Measurements from ENCODE around the gene CLCNKA.

The CLCNKA gene

DNA sequence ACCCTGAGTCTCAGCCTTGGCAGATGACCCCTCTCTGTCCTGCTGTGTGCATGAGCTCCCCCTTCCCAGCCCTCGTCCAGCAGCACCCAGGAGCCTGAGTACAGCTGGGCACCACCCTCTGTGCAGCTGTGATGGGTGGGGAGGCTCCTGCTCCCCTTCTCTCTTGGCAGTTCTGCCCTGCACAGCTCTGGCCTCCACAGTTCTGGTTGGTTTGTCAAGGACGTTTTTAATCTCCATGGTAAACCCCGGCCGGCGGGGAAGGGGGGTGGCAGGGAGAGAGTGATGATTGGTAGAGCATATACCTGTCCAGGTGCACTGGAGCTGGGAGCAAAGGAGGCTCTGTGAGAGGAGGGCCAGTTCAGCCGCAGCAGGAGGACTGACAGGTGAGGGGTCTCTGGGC lies at the start of gene CLCNKA:
Gene CLCNKA (plus strand): TSS at position 356 of the 400 bp plus-strand sequence. CDS start 584 bp downstream, outside the sequence.
- no peaks in the 10 kb centered on the region for H4K20me1 ChIP-seq (ENCODE audit: insufficient read depth, low read length)

DNA sequence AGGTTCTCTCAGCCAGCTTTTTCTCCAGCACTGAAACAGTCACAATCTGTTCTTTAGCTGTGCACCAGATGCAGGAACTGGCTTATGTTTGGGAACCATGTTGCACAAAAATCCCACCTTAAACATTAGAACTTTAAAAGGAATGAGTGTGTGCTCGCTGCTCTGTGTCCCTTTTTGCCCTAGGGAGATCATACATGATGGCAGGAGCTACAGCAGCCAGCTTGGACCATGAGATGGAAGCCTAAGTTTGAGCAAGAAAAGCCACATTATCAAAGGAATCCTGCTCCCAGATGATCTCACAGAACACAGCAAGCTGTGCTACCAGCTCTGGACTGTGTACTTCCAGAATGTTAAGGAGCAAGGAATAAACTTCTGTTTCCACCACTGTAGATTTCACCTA lies 49.4 kb upstream of the CLCNKA start:
- Histone ChIP-seq H3K9ac (ENCODE audit: low read length) (no peak overlapping the region), H4K20me1 (ENCODE audit: insufficient read depth, low read length) (no peaks in the 10 kb centered on the region), H3K4me2 (ENCODE audit: low read depth, low read length) (no peak overlapping the region), H3F3A (ENCODE audit: insufficient read depth, low read length) (0 out of 2 replicates have a peak, but pooled peaks cover 2% of the 10 kb centered on the region), H3K79me2 (ENCODE audit: low read length) (peaks cover 60% of the 10 kb centered on the region), H2AFZ (ENCODE audit: low read length) (no peak overlapping the region), H3K9me3 (replicated peaks; ENCODE audit: insufficient read depth, low read length) (no peaks in the 10 kb centered on the region), H3K9me2 (replicated peaks; ENCODE audit: insufficient read depth, low read length) (no peaks in the 10 kb centered on the region), H3K4me3 (ENCODE audit: low read length) (no peak overlapping the region), H3K4me1 (ENCODE audit: low read length) (0 out of 2 replicates have a peak, but pooled peaks cover 9% of the 10 kb centered on the region), H3K36me3 (replicated peaks; ENCODE audit: insufficient read depth, low read length) (no peaks in the 10 kb centered on the region), H3K27me3 (replicated peaks; ENCODE audit: insufficient read depth, low read length) (no peaks in the 10 kb centered on the region), H3K27ac (ENCODE audit: low read length) (no peak overlapping the region)
- no peak for TF ChIP-seq EZH2 (optimal IDR thresholded peaks at IDR 0.05; ENCODE audit: low read depth, low read length)
- no peak for TF ChIP-seq CTCF (IDR thresholded peaks at IDR 0.05; ENCODE audit: low read length)
- no peak for TF ChIP-seq EZH2phosphoT487 (IDR thresholded peaks at IDR 0.05; ENCODE audit: low read length)
- no peak for DNase-seq

More for the DNA sequence above, at the start of gene CLCNKA:
- Histone ChIP-seq H2AFZ (ENCODE audit: low read length) (no peak within 1 kb of the TSS), H3K27ac (ENCODE audit: low read length) (no peak within 1 kb of the TSS), H3K79me2 (ENCODE audit: low read length) (no peaks in the 10 kb centered on the region), H3K4me2 (ENCODE audit: low read depth, low read length) (no peak within 1 kb of the TSS), H3K4me1 (ENCODE audit: low read length) (no peaks in the 10 kb centered on the region), H3F3A (ENCODE audit: insufficient read depth, low read length) (no peaks in the 10 kb centered on the region), H3K9me2 (replicated peaks; ENCODE audit: insufficient read depth, low read length) (no peaks in the 10 kb centered on the region), H3K27me3 (replicated peaks; ENCODE audit: insufficient read depth, low read length) (peaks cover 78% of the 10 kb centered on the region), H3K36me3 (replicated peaks; ENCODE audit: insufficient read depth, low read length) (no peaks in the 10 kb centered on the region), H3K4me3 (ENCODE audit: low read length) (no peak within 1 kb of the TSS), H3K9me3 (replicated peaks; ENCODE audit: insufficient read depth, low read length) (no peaks in the 10 kb centered on the region), H3K9ac (ENCODE audit: low read length) (no peak within 1 kb of the TSS)
- TF ChIP-seq EZH2 (optimal IDR thresholded peaks at IDR 0.05; ENCODE audit: low read depth, low read length) (no peak), EZH2phosphoT487 (IDR thresholded peaks at IDR 0.05; ENCODE audit: low read length) (no peak), CTCF (IDR thresholded peaks at IDR 0.05; ENCODE audit: low read length) (no peak)
- DNase-seq: no peak

DNA sequence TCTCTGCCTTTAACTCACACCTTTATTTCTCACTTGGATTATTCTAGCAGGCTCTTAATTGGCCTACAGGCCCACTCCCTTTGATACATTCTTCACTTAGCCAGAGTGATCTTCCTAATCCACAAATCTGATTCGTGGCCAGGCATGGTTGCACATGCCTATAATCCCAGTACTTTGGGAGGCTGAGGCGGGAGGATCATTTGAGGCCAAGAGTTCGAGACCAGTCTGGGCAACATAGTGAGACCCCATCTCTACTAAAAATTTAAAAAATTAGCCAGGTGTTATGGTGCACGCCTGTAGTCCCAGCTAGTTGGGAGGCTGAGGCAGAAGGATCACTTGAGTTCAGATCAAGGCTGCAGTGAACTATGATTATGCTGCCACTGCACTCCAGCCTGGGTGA lies 48.1 kb upstream of the CLCNKA start:
- no peak overlapping the region for H3K9ac ChIP-seq (ENCODE audit: low read length)

More for the DNA sequence above, 48.1 kb upstream of the CLCNKA start:
- H3K9me2 ChIP-seq (replicated peaks; ENCODE audit: insufficient read depth, low read length): no peaks in the 10 kb centered on the region
- H3K79me2 ChIP-seq (ENCODE audit: low read length): peaks cover 46% of the 10 kb centered on the region
- no peaks in the 10 kb centered on the region for H3K27me3 ChIP-seq (replicated peaks; ENCODE audit: insufficient read depth, low read length)
- 0 out of 2 replicates have a peak, but pooled peaks cover 2% of the 10 kb centered on the region for H3F3A ChIP-seq (ENCODE audit: insufficient read depth, low read length)
- no peak overlapping the region for H3K27ac ChIP-seq (ENCODE audit: low read length)
- H4K20me1 ChIP-seq (ENCODE audit: insufficient read depth, low read length): no peaks in the 10 kb centered on the region
- H3K4me2 ChIP-seq (ENCODE audit: low read depth, low read length): no peak overlapping the region
- TF ChIP-seq EZH2phosphoT487 (IDR thresholded peaks at IDR 0.05; ENCODE audit: low read length) (no peak), CTCF (IDR thresholded peaks at IDR 0.05; ENCODE audit: low read length) (no peak), EZH2 (optimal IDR thresholded peaks at IDR 0.05; ENCODE audit: low read depth, low read length) (no peak)
- H2AFZ ChIP-seq (ENCODE audit: low read length): no peak overlapping the region
- no peaks in the 10 kb centered on the region for H3K36me3 ChIP-seq (replicated peaks; ENCODE audit: insufficient read depth, low read length)
- 0 out of 2 replicates have a peak, but pooled peaks cover 9% of the 10 kb centered on the region for H3K4me1 ChIP-seq (ENCODE audit: low read length)
- H3K4me3 ChIP-seq (ENCODE audit: low read length): no peak overlapping the region
- H3K9me3 ChIP-seq (replicated peaks; ENCODE audit: insufficient read depth, low read length): no peaks in the 10 kb centered on the region
- DNase-seq: no peak
